Stomach (tissue), 4 donors: Measurements from ENCODE around the gene IFNAR1.

ENCODE experiments used
- POLR2A ChIP-seq, 4 donors: fragments of 450-650 bp; IDR thresholded peaks; one replicate each; pipeline ENCODE4 v1.6.1; 2016; ENCODE audit warnings: antibody characterized with exemption in 4 of 4, control low read depth in 2 of 4, mild to moderate bottlenecking in 1 of 4, moderate library complexity in 1 of 4
- TF ChIP-seq, protein P1 (sequence below), 7 experiments: fragments of 450-650 bp in 4 of 7; fragments of 200-600 bp in 3 of 7; sonication (generic) in 3 of 7; IDR thresholded peaks; one replicate each; pipeline ENCODE4 v1.5.1; 2016 to 2019; ENCODE audit warnings: antibody characterized with exemption in 7 of 7, control low read depth in 2 of 7, mild to moderate bottlenecking in 1 of 7

DNA sequence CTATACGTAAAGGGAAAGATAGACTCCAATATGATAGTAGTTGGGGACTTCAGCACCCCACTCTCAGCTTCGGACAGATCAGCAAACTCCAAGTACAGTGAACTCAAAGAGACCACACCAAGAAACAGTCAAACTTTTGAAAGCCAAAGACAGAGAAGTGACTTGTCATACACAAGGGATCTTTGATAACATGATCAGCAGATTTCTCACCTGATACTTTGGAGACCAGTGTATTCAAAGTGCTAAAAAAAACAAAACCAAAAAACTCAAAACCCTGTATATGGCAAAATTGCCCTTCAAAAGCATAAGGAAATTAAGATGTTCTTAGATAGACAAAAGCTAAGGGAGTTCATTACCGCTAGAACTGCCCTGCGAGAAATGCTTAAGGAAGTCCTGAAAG is 9.4 kb downstream of the IFNAR1 start:
- TF ChIP-seq, protein P1, sequence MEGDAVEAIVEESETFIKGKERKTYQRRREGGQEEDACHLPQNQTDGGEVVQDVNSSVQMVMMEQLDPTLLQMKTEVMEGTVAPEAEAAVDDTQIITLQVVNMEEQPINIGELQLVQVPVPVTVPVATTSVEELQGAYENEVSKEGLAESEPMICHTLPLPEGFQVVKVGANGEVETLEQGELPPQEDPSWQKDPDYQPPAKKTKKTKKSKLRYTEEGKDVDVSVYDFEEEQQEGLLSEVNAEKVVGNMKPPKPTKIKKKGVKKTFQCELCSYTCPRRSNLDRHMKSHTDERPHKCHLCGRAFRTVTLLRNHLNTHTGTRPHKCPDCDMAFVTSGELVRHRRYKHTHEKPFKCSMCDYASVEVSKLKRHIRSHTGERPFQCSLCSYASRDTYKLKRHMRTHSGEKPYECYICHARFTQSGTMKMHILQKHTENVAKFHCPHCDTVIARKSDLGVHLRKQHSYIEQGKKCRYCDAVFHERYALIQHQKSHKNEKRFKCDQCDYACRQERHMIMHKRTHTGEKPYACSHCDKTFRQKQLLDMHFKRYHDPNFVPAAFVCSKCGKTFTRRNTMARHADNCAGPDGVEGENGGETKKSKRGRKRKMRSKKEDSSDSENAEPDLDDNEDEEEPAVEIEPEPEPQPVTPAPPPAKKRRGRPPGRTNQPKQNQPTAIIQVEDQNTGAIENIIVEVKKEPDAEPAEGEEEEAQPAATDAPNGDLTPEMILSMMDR (IDR thresholded peaks at IDR 0.05) = no peak
- no peak for TF ChIP-seq POLR2A (IDR thresholded peaks at IDR 0.05)
